ENCODE data around the gene ARMC8.

ARMC8 gene

DNA sequence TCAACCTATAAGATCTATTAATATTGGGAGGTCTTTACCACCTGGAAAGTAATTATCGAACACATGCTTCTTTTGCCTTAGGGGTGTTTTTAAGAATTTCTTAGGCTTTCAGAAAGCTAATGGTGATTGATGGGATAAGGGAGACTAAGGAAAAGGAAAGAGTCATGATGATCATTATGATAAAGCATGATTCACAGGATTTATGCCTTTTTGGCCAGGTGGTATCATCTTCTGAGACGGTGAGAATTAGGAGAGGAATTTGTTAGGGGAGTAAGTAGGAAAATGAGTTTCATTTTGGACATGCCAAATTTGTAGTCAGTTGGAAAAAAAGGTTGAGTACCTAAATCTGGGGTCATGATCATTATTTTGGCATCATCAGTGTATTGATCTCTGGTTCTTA is 8.9 kb downstream of the ARMC8 start:
- no peaks in the 10 kb centered on the region for H3K9me3 ChIP-seq
- no peak overlapping the region for H3K4me3 ChIP-seq (ENCODE audit: low read depth, low read length)
- H3K27me3 ChIP-seq: no peaks in the 10 kb centered on the region
- peaks cover 18% of the 10 kb centered on the region for H3K36me3 ChIP-seq
- H3K4me1 ChIP-seq: no peaks in the 10 kb centered on the region
- no peak for TF ChIP-seq CTCF (IDR thresholded peaks at IDR 0.05; ENCODE audit: low read depth, low read length)
- DNase-seq: no peak

DNA sequence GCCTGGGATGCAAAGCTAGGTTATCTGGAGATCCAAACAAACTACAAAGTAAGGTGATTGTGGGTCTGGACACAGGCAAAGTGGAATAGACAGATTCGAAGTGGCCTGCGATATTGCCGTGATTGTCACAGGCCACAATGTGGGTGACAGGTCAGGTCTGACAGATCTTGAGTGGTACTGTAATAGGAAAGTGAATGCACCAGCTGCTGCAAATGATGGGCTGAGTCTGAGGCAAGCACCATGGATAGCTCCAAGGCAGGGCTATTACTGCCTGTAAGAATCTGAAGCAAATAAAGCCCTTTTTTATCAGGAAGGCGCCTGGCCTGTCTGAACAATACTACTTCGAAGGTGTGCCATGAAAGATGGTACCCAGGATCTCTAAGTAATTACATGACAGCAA is 10.0 kb downstream of the ARMC8 start:
- H3K27me3 ChIP-seq: no peaks in the 10 kb centered on the region
- no peak for TF ChIP-seq CTCF (IDR thresholded peaks at IDR 0.05; ENCODE audit: low read depth, low read length)
- H3K9me3 ChIP-seq: no peaks in the 10 kb centered on the region
- DNase-seq: no peak
- H3K4me1 ChIP-seq: no peaks in the 10 kb centered on the region
- H3K36me3 ChIP-seq: peaks cover 12% of the 10 kb centered on the region
- no peak overlapping the region for H3K4me3 ChIP-seq (ENCODE audit: low read depth, low read length)

DNA sequence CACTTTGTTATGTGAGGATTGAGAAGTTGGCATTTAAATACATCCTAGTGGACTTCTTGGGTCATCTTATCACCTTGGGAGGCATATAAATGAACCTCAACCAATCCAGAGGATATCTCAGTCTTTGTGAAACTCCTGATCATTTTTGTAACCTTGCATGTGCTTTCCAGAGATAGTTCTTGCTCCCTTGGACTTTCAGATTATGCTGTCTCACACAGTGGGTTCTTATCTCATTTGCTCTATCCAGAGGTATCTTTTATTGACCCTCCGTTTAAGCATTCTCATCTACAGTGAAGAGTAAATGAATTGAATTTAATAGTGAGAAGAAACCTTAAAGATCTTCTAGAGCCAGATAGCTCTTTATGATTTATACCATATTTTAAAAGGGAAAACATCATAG is 10.4 kb downstream of the ARMC8 start:
- no peak for DNase-seq
- H3K9me3 ChIP-seq: no peaks in the 10 kb centered on the region
- no peaks in the 10 kb centered on the region for H3K27me3 ChIP-seq
- H3K4me3 ChIP-seq (ENCODE audit: low read depth, low read length): no peak overlapping the region
- TF ChIP-seq CTCF (IDR thresholded peaks at IDR 0.05; ENCODE audit: low read depth, low read length): no peak
- peaks cover 9% of the 10 kb centered on the region for H3K36me3 ChIP-seq
- no peaks in the 10 kb centered on the region for H3K4me1 ChIP-seq

GRCh38 chr3:138199851-138200250 is 12.8 kb downstream of the ARMC8 start:
- H3K36me3 ChIP-seq: peaks cover 3% of the 10 kb centered on the region; the same call in 1 of the 2 replicates
- H3K9me3 ChIP-seq: no peaks in the 10 kb centered on the region
- DNase-seq: no peak
- no peak overlapping the region for H3K4me3 ChIP-seq (ENCODE audit: low read depth, low read length)
- TF ChIP-seq CTCF (IDR thresholded peaks at IDR 0.05; ENCODE audit: low read depth, low read length): no peak
- H3K4me1 ChIP-seq: no peaks in the 10 kb centered on the region
- no peaks in the 10 kb centered on the region for H3K27me3 ChIP-seq

DNA sequence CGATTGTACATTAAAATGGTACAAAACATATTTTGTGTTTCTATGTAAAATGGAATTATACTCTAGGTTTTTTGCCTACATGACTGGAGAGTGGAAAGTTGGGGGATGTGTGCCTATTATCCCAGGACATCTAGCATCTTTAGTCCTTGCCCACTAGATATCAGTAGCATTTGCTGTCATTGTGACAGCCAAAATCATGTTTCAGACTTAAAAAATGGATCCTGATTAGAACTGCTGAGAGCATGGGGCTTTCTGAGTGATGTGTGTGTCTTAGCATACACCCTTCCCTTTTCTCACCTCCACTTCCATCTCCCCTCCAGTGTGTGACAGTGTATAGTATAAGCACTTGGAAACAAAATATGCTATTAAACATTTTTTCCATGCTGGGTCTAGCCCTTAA is 13.3 kb downstream of the ARMC8 start:
- DNase-seq: no peak
- Histone ChIP-seq H3K4me3 (ENCODE audit: low read depth, low read length) (no peak overlapping the region), H3K9me3 (no peaks in the 10 kb centered on the region), H3K27me3 (no peaks in the 10 kb centered on the region), H3K4me1 (no peaks in the 10 kb centered on the region), H3K36me3 (peaks cover 2% of the 10 kb centered on the region; the same call in 1 of the 2 replicates)
- no peak for TF ChIP-seq CTCF (IDR thresholded peaks at IDR 0.05; ENCODE audit: low read depth, low read length)

DNA sequence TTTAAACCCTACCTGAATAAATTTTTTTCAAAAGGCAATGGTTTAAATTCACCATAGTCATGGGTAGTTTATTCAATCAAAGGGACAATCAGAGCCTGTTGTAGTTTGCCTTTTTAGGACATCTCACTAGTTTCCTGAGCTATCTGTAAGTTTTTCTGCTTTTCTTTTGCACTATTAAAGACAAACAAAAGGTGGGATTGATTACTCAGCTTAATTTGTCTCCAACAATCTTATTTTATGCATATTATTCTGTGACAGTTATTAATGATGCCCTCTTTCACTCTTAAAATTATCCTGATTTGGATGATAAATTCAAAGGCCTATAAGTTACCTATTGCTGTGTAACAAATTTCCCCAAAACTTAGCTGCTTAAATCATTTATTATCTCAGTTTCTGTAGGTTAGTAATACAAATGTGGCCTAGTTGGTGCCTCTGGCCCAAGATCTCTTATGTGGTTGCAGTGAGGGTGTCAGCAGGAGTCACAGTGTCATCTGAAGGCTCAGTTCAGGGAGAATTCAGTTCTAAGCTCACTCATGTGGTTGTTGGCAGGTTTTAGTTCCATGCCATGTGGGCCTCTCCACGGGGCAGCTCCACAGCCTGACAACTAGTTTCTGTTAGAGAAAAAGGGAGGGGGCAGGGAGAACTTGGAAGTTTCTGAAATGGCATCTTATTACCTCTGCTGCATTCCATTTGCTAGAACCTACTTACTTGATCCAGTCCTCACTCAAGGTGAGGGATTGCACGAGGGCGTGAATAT is 16.0 kb downstream of the ARMC8 start:
- TF ChIP-seq CTCF (IDR thresholded peaks at IDR 0.05; ENCODE audit: low read depth, low read length): no peak
- H3K4me3 ChIP-seq (ENCODE audit: low read depth, low read length): no peak overlapping the region
- no peak for DNase-seq

More for the DNA sequence above, 16.0 kb downstream of the ARMC8 start:
- no peaks in the 10 kb centered on the region for H3K27me3 ChIP-seq
- H3K36me3 ChIP-seq: no peaks in the 10 kb centered on the region
- H3K4me1 ChIP-seq: no peaks in the 10 kb centered on the region
- no peaks in the 10 kb centered on the region for H3K9me3 ChIP-seq
